IMR-90 (cell line): ENCODE data around the gene STYXL1. TPM values are rescaled to one million over a fixed set of nuclear protein-coding genes. Genes with fewer than 3 reads are reported as not detected.

Experiments used
- ATAC-seq: fragments of 200-7000 bp; cut with Tn5 transposase; 2 replicates; pipeline ENCODE4 v1.9.1; 2020; ENCODE audit warnings: low read depth, mild to moderate bottlenecking, moderate library complexity
- Bru-seq: library from RNA; stranded (reverse); fragments of 400-500 nt; gene quantifications from one replicate; lab custom pipeline; 2021; lab: Mats Ljungman, UMichigan
- BruChase-seq, 2 experiments: library from RNA; stranded (reverse); fragments of 400-500 nt; gene quantifications; one replicate each; lab custom pipeline; 2021; lab: Mats Ljungman, UMichigan
- BruUV-seq: library from RNA; stranded (reverse); fragments of 400-500 nt; replicated peaks from 2 replicates; lab custom pipeline; 2021; lab: Mats Ljungman, UMichigan
- CTCF ChIA-PET: fragments of 300-600 bp; formaldehyde crosslinking; extraction: SDS; loops from one replicate; lab custom pipeline; 2021; ENCODE audit warnings: antibody characterized with exemption; lab: Yijun Ruan, JAX
- POLR2A ChIA-PET: fragments of 300-600 bp; sonication (Branson Sonifier 250); formaldehyde crosslinking; loops from one replicate; lab custom pipeline; 2022; ENCODE audit warnings: antibody characterized with exemption; ENCODE audit not compliant: unreplicated experiment; lab: Charles Lee
- DNase-seq: peaks from one replicate; pipeline ENCODE4 v3.0.0; 2013
- H2AFZ ChIP-seq: replicated peaks from 2 replicates; pipeline ENCODE3; 2013; ENCODE audit warnings: low read length, mild to moderate bottlenecking; ENCODE audit not compliant: poor library complexity
- H2AK5ac ChIP-seq: 2 replicates; pipeline ENCODE4 v1.6.1; 2013; ENCODE audit warnings: low read depth, low read length, inconsistent platforms
- H2AK9ac ChIP-seq: replicated peaks from 2 replicates; pipeline ENCODE3; 2013; ENCODE audit warnings: mild to moderate bottlenecking, low read depth, low read length, moderate library complexity; ENCODE audit not compliant: poor library complexity
- H2BK120ac ChIP-seq: 2 replicates; pipeline ENCODE4 v1.6.1; 2013; ENCODE audit warnings: low read depth, low read length, inconsistent platforms
- H2BK15ac ChIP-seq: 3 replicates; pipeline ENCODE4 v1.6.1; 2013; ENCODE audit warnings: low read depth, low read length, inconsistent platforms
- H2BK20ac ChIP-seq: 2 replicates; pipeline ENCODE4 v1.6.1; 2013; ENCODE audit warnings: low read depth, mild to moderate bottlenecking, inconsistent platforms, low read length, moderate library complexity
- H2BK5ac ChIP-seq: 2 replicates; pipeline ENCODE4 v1.6.1; 2013; ENCODE audit warnings: mild to moderate bottlenecking, low read depth, low read length, inconsistent platforms; ENCODE audit not compliant: poor library complexity, severe bottlenecking
- H3K14ac ChIP-seq: replicated peaks from 2 replicates; pipeline ENCODE4 v1.6.1; 2013; ENCODE audit warnings: low read depth, low read length, inconsistent platforms
- H3K18ac ChIP-seq: 2 replicates; pipeline ENCODE4 v1.6.1; 2013; ENCODE audit warnings: low read depth, low read length, control low read depth
- H3K23ac ChIP-seq: 2 replicates; pipeline ENCODE4 v1.6.1; 2013; ENCODE audit warnings: low read depth, low read length, inconsistent platforms
- H3K27ac ChIP-seq: 2 replicates; pipeline ENCODE4 v1.5.1; 2013; ENCODE audit warnings: mild to moderate bottlenecking, control low read depth, low read length; ENCODE audit not compliant: insufficient read depth
- H3K27me3 ChIP-seq: 2 replicates; pipeline ENCODE4 v1.6.1; 2013; ENCODE audit warnings: low read length; ENCODE audit not compliant: control insufficient read depth, insufficient read depth
- H3K36me3 ChIP-seq: 2 replicates; pipeline ENCODE4 v1.6.1; 2013; ENCODE audit warnings: low read length, mixed read lengths; ENCODE audit not compliant: control insufficient read depth, insufficient read depth
- H3K4ac ChIP-seq: 2 replicates; pipeline ENCODE4 v1.6.1; 2013; ENCODE audit warnings: low read depth, low read length, inconsistent platforms
- H3K4me1 ChIP-seq: 2 replicates; pipeline ENCODE4 v1.6.1; 2013; ENCODE audit warnings: low read length, mixed read lengths; ENCODE audit not compliant: control insufficient read depth, insufficient read depth
- H3K4me2 ChIP-seq: 2 replicates; pipeline ENCODE4 v1.6.1; 2013; ENCODE audit warnings: low read depth, mild to moderate bottlenecking, control low read depth, low read length, moderate library complexity
- H3K4me3 ChIP-seq: 2 replicates; pipeline ENCODE4 v1.5.1; 2013; ENCODE audit warnings: low read depth, mild to moderate bottlenecking, control low read depth, low read length, moderate library complexity; ENCODE audit not compliant: insufficient read depth
- H3K56ac ChIP-seq: 2 replicates; pipeline ENCODE4 v1.6.1; 2013; ENCODE audit warnings: low read length, inconsistent platforms; ENCODE audit not compliant: insufficient read depth; ENCODE audit errors: extremely low read depth
- H3K79me1 ChIP-seq, 2 experiments: 2 replicates each; pipeline ENCODE4 v1.6.1; 2013; ENCODE audit warnings: low read length in 2 of 2, inconsistent platforms in 1 of 2, low read depth in 1 of 2
- H3K9ac ChIP-seq: 2 replicates; pipeline ENCODE4 v1.6.1; 2013; ENCODE audit warnings: low read depth, low read length, control low read depth
- H3K9me1 ChIP-seq: 2 replicates; pipeline ENCODE4 v1.6.1; 2013; ENCODE audit warnings: low read length, inconsistent platforms; ENCODE audit not compliant: insufficient read depth
- H3K9me3 ChIP-seq: 2 replicates; pipeline ENCODE4 v1.6.1; 2013; ENCODE audit warnings: low read length; ENCODE audit not compliant: control insufficient read depth, insufficient read depth
- H4K20me1 ChIP-seq: 2 replicates; pipeline ENCODE4 v1.6.1; 2013; ENCODE audit warnings: low read length, inconsistent platforms; ENCODE audit not compliant: insufficient read depth
- H4K5ac ChIP-seq: 2 replicates; pipeline ENCODE4 v1.6.1; 2013; ENCODE audit warnings: mild to moderate bottlenecking, low read depth, low read length, control low read depth
- H4K8ac ChIP-seq, 2 experiments: 2 replicates each; pipeline ENCODE4 v1.6.1; 2013; ENCODE audit warnings: low read depth in 2 of 2, low read length in 2 of 2, control low read depth in 1 of 2, inconsistent platforms in 1 of 2
- H4K91ac ChIP-seq: 2 replicates; pipeline ENCODE4 v1.6.1; 2013; ENCODE audit warnings: low read depth, low read length, inconsistent platforms; ENCODE audit not compliant: insufficient read depth
- BHLHE40 ChIP-seq: fragments of 150-350 bp; IDR thresholded peaks from 2 replicates; pipeline ENCODE4 v1.6.1; 2016; ENCODE audit warnings: mild to moderate bottlenecking, low read depth, low read length
- CEBPB ChIP-seq: IDR thresholded peaks from 2 replicates; pipeline ENCODE4 v1.6.1; 2012; ENCODE audit warnings: low read depth, low read length, improper control_type of control experiment
- ELK1 ChIP-seq: fragments of 150-350 bp; IDR thresholded peaks from 2 replicates; pipeline ENCODE4 v1.6.1; 2016; ENCODE audit warnings: low read depth, mild to moderate bottlenecking, low read length, moderate library complexity, borderline replicate concordance
- FOS ChIP-seq: fragments of 150-350 bp; IDR thresholded peaks from 2 replicates; pipeline ENCODE4 v1.6.1; 2016; ENCODE audit warnings: low read depth, low read length
- MAFK ChIP-seq: IDR thresholded peaks from 2 replicates; pipeline ENCODE4 v1.6.1; 2012; ENCODE audit warnings: low read depth, low read length, improper control_type of control experiment
- MAZ ChIP-seq: IDR thresholded peaks from 2 replicates; pipeline ENCODE4 v1.6.1; 2012; ENCODE audit warnings: low read depth, mild to moderate bottlenecking, low read length, improper control_type of control experiment, moderate library complexity, borderline replicate concordance
- MXI1 ChIP-seq: IDR thresholded peaks from 2 replicates; pipeline ENCODE4 v1.6.1; 2012; ENCODE audit warnings: low read depth, mild to moderate bottlenecking, low read length, moderate library complexity, borderline replicate concordance
- NFE2L2 ChIP-seq: fragments of 150-350 bp; IDR thresholded peaks from 2 replicates; pipeline ENCODE4 v1.6.1; 2016; ENCODE audit warnings: low read depth, mild to moderate bottlenecking, low read length
- POLR2A ChIP-seq: IDR thresholded peaks from 2 replicates; pipeline ENCODE4 v1.6.1; 2012; ENCODE audit warnings: mild to moderate bottlenecking, low read depth, low read length
- RCOR1 ChIP-seq: IDR thresholded peaks from 2 replicates; pipeline ENCODE4 v1.6.1; 2012; ENCODE audit warnings: mild to moderate bottlenecking, low read length, improper control_type of control experiment; ENCODE audit not compliant: insufficient replicate concordance
- RFX5 ChIP-seq: IDR thresholded peaks from 2 replicates; pipeline ENCODE4 v1.8.0; 2012; ENCODE audit warnings: low read depth, mild to moderate bottlenecking, low read length, moderate library complexity
- SMC3 ChIP-seq: fragments of 150-350 bp; IDR thresholded peaks from 2 replicates; pipeline ENCODE4 v1.6.1; 2016; ENCODE audit warnings: low read depth, mild to moderate bottlenecking, antibody characterized with exemption, low read length, moderate library complexity
- USF2 ChIP-seq: fragments of 150-350 bp; IDR thresholded peaks from 2 replicates; pipeline ENCODE4 v1.6.1; 2017; ENCODE audit warnings: mild to moderate bottlenecking, antibody characterized with exemption, low read length, low read depth
- WGBS, 2 experiments: methylation state at CpG; one replicate each; pipeline versions ENCODE4 v1.1.5 to v1.1.7; 2013; ENCODE audit warnings: missing lambda C conversion rate in 2 of 2; ENCODE audit not compliant: insufficient read length in 1 of 2; ENCODE audit errors: extremely low coverage in 2 of 2; 5-methylcytosine and 5-hydroxymethylcytosine counted together
- dilution Hi-C: fragments of 300-500 bp; cut with HindIII; formaldehyde crosslinking; loops from one replicate; pipeline ENCODE4 v1.14.3; 2018; ENCODE audit warnings: low sequenced_read_pairs; ENCODE audit not compliant: unreplicated experiment
- in situ Hi-C: fragments of 300-500 bp; cut with MboI; formaldehyde crosslinking; loops from 3 replicates; pipeline ENCODE4 v1.14.3; 2019; ENCODE audit warnings: low sequenced_read_pairs, inconsistent platforms, mixed read lengths
- intact Hi-C: fragments of 100-400 bp; cut with micrococcal nuclease; formaldehyde crosslinking; loops from 2 replicates; pipeline ENCODE4 v1.10.0; 2022
- long read RNA-seq: library from polyadenylated mRNA; unstranded; transcript quantifications from one replicate; pipeline ENCODE4 v2.0.0, GENCODE V29; 2021; ENCODE audit not compliant: unreplicated experiment
- polyA plus RNA-seq, 3 experiments: library from polyadenylated mRNA; depleted of rRNA; stranded (reverse); fragments of >200 nt; gene quantifications; 2 replicates each; pipeline ENCODE4 v1.2.3, GENCODE V29; 2012; ENCODE audit warnings: low replicate concordance in 1 of 3
- total RNA-seq: library from RNA; depleted of rRNA; stranded (reverse); fragments of >200 nt; gene quantifications from 2 replicates; pipeline ENCODE4 v1.2.3, GENCODE V29; 2012; rRNA removed

Gene STYXL1
- total RNA-seq, result 70.0 and 73.8 TPM in 2 replicates
- polyA plus RNA-seq (2012; rRNA removed), result 53.9 and 66.1 TPM in 2 replicates
- 40.2 and 55.4 TPM in 2 replicates for polyA plus RNA-seq (2012; cell fraction: cytosol; rRNA removed)
- 23.0 and 50.8 TPM in 2 replicates for polyA plus RNA-seq (2012; cell fraction: nucleus; rRNA removed; ENCODE audit: low replicate concordance)
- Bru-seq, nascent RNA, result percentile 67 among the genes with signal in this experiment
- percentile 89 among the genes with signal in this experiment for BruChase-seq, experiment 1, labeled RNA remaining after a 6-hour chase
- BruChase-seq, experiment 2, labeled RNA remaining after a 2-hour chase, result percentile 78 among the genes with signal in this experiment
- long read RNA-seq, partial matches to known transcripts, result 2 of 10 reads
- long read RNA-seq, other reads (novel, unspliced or antisense), result 4 of 10 reads

- 0% methylated on average over 25 of the region's 58 CpGs; no CpG with 5 or more reads in 1 of the 2 experiments for WGBS, 2 experiments
- Histone ChIP-seq H3K23ac (peak within 1 kb of the TSS; percentile 95), H4K91ac (peak within 1 kb of the TSS; percentile 81), H3K27ac (peak within 1 kb of the TSS; percentile 84), H2BK5ac (peak within 1 kb of the TSS; percentile 94), H3K56ac (peak within 1 kb of the TSS; percentile 91), H3K4me1 (peaks cover 5% of the 10 kb centered on the region), H3K4me3 (peak within 1 kb of the TSS; percentile 77), H4K5ac (peak within 1 kb of the TSS; percentile 90), H3K79me1 (peaks cover 21 to 90% of the 10 kb centered on the region in 2 experiments), H3K14ac (peak within 1 kb of the TSS; percentile 96), H4K20me1 (peaks cover 37% of the 10 kb centered on the region), H3K9me1 (peaks cover 21% of the 10 kb centered on the region), H3K27me3 (no peaks in the 10 kb centered on the region), H3K4ac (peak within 1 kb of the TSS; percentile 95), H3K9ac (peak within 1 kb of the TSS; percentile 95), H4K8ac (peak within 1 kb of the TSS; percentile 57 to 97), H3K4me2 (peak within 1 kb of the TSS; percentile 100), H3K36me3 (peaks cover 2% of the 10 kb centered on the region), H3K9me3 (no peaks in the 10 kb centered on the region), H2BK120ac (peak within 1 kb of the TSS; percentile 65), H3K18ac (peak within 1 kb of the TSS; percentile 77), H2BK15ac (no peak within 1 kb of the TSS), H2AK5ac (peak within 1 kb of the TSS; percentile 51), H2AFZ (peak within 1 kb of the TSS; percentile 98), H2BK20ac (peak within 1 kb of the TSS; percentile 8; the same call in 1 of the 2 replicates), H2AK9ac (peak within 1 kb of the TSS; percentile 99)
- intact Hi-C loops (no loop called here), in situ Hi-C loops (loop anchor here (25.0 kb wide), 1 partner anchor 511 kb away; no protein-coding TSS in a partner anchor), dilution Hi-C loops (no loop called here)
- ChIA-PET CTCF (interaction anchor here (0.9 kb wide), 1 partner anchor 10 kb away, joined by 14 read pairs; no protein-coding TSS in a partner anchor), POLR2A (interaction anchor here (0.6 kb wide), 1 partner anchor 172 kb away, joined by 14 read pairs; no protein-coding TSS in a partner anchor)
- DNase-seq, result peak; percentile 95
- TSS peak; percentile 54 for BruUV-seq
- peak; percentile 95 for ATAC-seq
- TF ChIP-seq BHLHE40 (peak; percentile 54; the same call in 1 of the 2 replicates), CEBPB (peak; percentile 93), RCOR1 (no peak), NFE2L2 (no peak), MAZ (peak; percentile 63; the same call in 1 of the 2 replicates), MXI1 (peak; percentile 89; the same call in 1 of the 2 replicates), MAFK (no peak), FOS (no peak), SMC3 (peak; percentile 9; the same call in 1 of the 2 replicates), ELK1 (peak; percentile 95), POLR2A (peak; percentile 89), USF2 (0 out of 2 replicates have a peak, but pooled peaks have one; percentile 14), RFX5 (no peak)
Observed at GRCh38 chr7:76047811-76048667, at the start of gene STYXL1, which contains the start of gene MDH2. TSS of gene STYXL1 (minus strand) at chr7:76048000. CDS start at chr7:76030523, 17,477 bp downstream. TSS of gene MDH2 (plus strand) at chr7:76048106. CDS start at chr7:76048161, 55 bp downstream.
